H1 (cell line): ENCODE data around the gene SHC3.

ENCODE experiments used
- CEBPB ChIP-seq: IDR thresholded peaks from 2 replicates; pipeline ENCODE4 v1.6.1; 2012; ENCODE audit warnings: low read depth, low read length
- CHD2 ChIP-seq: IDR thresholded peaks from 2 replicates; pipeline ENCODE4 v1.6.1; 2012; ENCODE audit warnings: low read length, improper control_type of control experiment
- CHD7 ChIP-seq: fragments of 300-600 bp; sonication (generic); IDR thresholded peaks from 2 replicates; pipeline ENCODE4 v1.7.1; 2012; ENCODE audit warnings: low read length, moderate library complexity, mild to moderate bottlenecking, inconsistent platforms; ENCODE audit not compliant: insufficient replicate concordance
- CREB1 ChIP-seq: IDR thresholded peaks from 2 replicates; pipeline ENCODE4 v1.6.1; 2012; ENCODE audit warnings: inconsistent platforms
- CTCF ChIP-seq, 3 experiments: IDR thresholded peaks; 1 replicate in 2 of 3; 2 replicates in 1 of 3; pipeline versions ENCODE4 v1.5.1 to v1.6.1; 2011; ENCODE audit warnings: low read length in 3 of 3, mild to moderate bottlenecking in 3 of 3, inconsistent platforms in 2 of 3, low read depth in 1 of 3, moderate library complexity in 1 of 3; ENCODE audit not compliant: insufficient read depth in 1 of 3; ENCODE audit errors: control extremely low read depth in 1 of 3
- EP300 ChIP-seq, 2 experiments: IDR thresholded peaks; 1 replicate in 1 of 2; 2 replicates in 1 of 2; pipeline ENCODE4 v1.6.1; 2011 to 2012; ENCODE audit warnings: low read depth in 2 of 2, low read length in 2 of 2, mild to moderate bottlenecking in 2 of 2, borderline replicate concordance in 1 of 2, inconsistent platforms in 1 of 2, moderate library complexity in 1 of 2
- EZH2 ChIP-seq: fragments of 200-600 bp; sonication (generic); IDR thresholded peaks from 2 replicates; pipeline ENCODE4 v1.7.1; 2012; ENCODE audit warnings: low read depth, mild to moderate bottlenecking, moderate library complexity, low read length, inconsistent platforms; ENCODE audit not compliant: severe bottlenecking
- JUND ChIP-seq: IDR thresholded peaks from 2 replicates; pipeline ENCODE4 v1.6.1; 2011; ENCODE audit warnings: mild to moderate bottlenecking, improper control_type of control experiment, low read length
- POLR2A ChIP-seq, 2 experiments: IDR thresholded peaks; 1 replicate in 1 of 2; 2 replicates in 1 of 2; pipeline ENCODE4 v1.6.1; 2011; ENCODE audit warnings: low read depth in 2 of 2, low read length in 2 of 2, mild to moderate bottlenecking in 2 of 2; ENCODE audit errors: control extremely low read depth in 1 of 2
- RXRA ChIP-seq: IDR thresholded peaks from 2 replicates; pipeline ENCODE4 v1.6.1; 2011; ENCODE audit warnings: low read depth, mild to moderate bottlenecking, low read length, moderate library complexity; ENCODE audit not compliant: insufficient read depth
- SAP30 ChIP-seq: fragments of 300-600 bp; sonication (generic); IDR thresholded peaks from 2 replicates; pipeline ENCODE4 v1.7.1; 2012; ENCODE audit warnings: low read length, moderate library complexity, mild to moderate bottlenecking, inconsistent platforms; ENCODE audit not compliant: insufficient read depth, insufficient replicate concordance
- SP1 ChIP-seq: IDR thresholded peaks from 2 replicates; pipeline ENCODE4 v1.6.1; 2011; ENCODE audit warnings: low read depth, low read length
- TAF1 ChIP-seq: IDR thresholded peaks from 2 replicates; pipeline ENCODE4 v1.6.1; 2011; ENCODE audit warnings: mild to moderate bottlenecking, low read depth, low read length

- TF ChIP-seq TAF1 (no peak), EZH2 (no peak), CTCF (IDR thresholded peaks at IDR 0.05; ENCODE audit: control extremely low read depth in 1 of 3, insufficient read depth in 1 of 3, low read depth in 1 of 3, low read length in 3 of 3) (no peak), SP1 (no peak), EP300 (IDR thresholded peaks at IDR 0.05; ENCODE audit: borderline replicate concordance in 1 of 2, low read depth in 2 of 2, low read length in 2 of 2) (no peak), POLR2A (IDR thresholded peaks at IDR 0.05; ENCODE audit: control extremely low read depth in 1 of 2, low read depth in 2 of 2, low read length in 2 of 2) (no peak), SAP30 (no peak), CEBPB (no peak), JUND (no peak), RXRA (no peak), CREB1 (no peak), CHD7 (no peak), CHD2 (no peak)
Observed at GRCh38 chr9:89083626-89084025, 95.0 kb downstream of the SHC3 start.
